NCI-H1105 (cell line): ENCODE results near the gene BTG3.

Experiments used
- DNase-seq: peaks from one replicate; lab custom pipeline; 2025; lab: John Stamatoyannopoulos, UW

Gene BTG3

GRCh38 chr21:17612565-17613241 is at the start of gene BTG3:
BTG3 (minus strand) TSS chr21:17612901; CDS start chr21:17609144, 3,757 bp downstream.
- DNase-seq = peak; percentile 45

GRCh38 chr21:17660862-17661261 is 48.2 kb upstream of the BTG3 start:
- DNase-seq = no peak

GRCh38 chr21:17660452-17660851 is 47.8 kb upstream of the BTG3 start:
- no peak for DNase-seq

- no peak for DNase-seq
Observed at GRCh38 chr21:17658931-17659330, 46.2 kb upstream of the BTG3 start.

GRCh38 chr21:17651526-17651925 is 38.8 kb upstream of the BTG3 start:
- no peak for DNase-seq

GRCh38 chr21:17650292-17650691 is 37.6 kb upstream of the BTG3 start:
- no peak for DNase-seq

- DNase-seq = no peak
Observed at GRCh38 chr21:17646790-17647189, 34.1 kb upstream of the BTG3 start.

- DNase-seq = no peak
Observed at GRCh38 chr21:17644186-17644585, 31.5 kb upstream of the BTG3 start.

GRCh38 chr21:17640821-17641220 is 28.1 kb upstream of the BTG3 start:
- DNase-seq = no peak

GRCh38 chr21:17636711-17637110 is 24.0 kb upstream of the BTG3 start:
- DNase-seq = no peak

- DNase-seq = no peak
Observed at GRCh38 chr21:17631195-17631594, 18.5 kb upstream of the BTG3 start.

GRCh38 chr21:17622018-17622417 is 9.3 kb upstream of the BTG3 start:
- DNase-seq = no peak

GRCh38 chr21:17616831-17617230 is 4.1 kb upstream of the BTG3 start:
- DNase-seq = no peak

- DNase-seq = no peak
Observed at GRCh38 chr21:17613242-17613676, 558 bp upstream of the BTG3 start.

- peak; percentile 19 for DNase-seq
Observed at GRCh38 chr21:17612023-17612564, 607 bp downstream of the BTG3 start.

GRCh38 chr21:17611414-17612022 is 1.2 kb downstream of the BTG3 start:
- peak; percentile 69 for DNase-seq

GRCh38 chr21:17610911-17611310 is 1.8 kb downstream of the BTG3 start:
- no peak for DNase-seq

GRCh38 chr21:17609681-17610080 is 3.0 kb downstream of the BTG3 start:
- DNase-seq = no peak

- DNase-seq = no peak
Observed at GRCh38 chr21:17607684-17608083, 5.0 kb downstream of the BTG3 start.

- DNase-seq = no peak
Observed at GRCh38 chr21:17602874-17603273, 9.8 kb downstream of the BTG3 start.

GRCh38 chr21:17598437-17598836 is 14.3 kb downstream of the BTG3 start:
- no peak for DNase-seq

GRCh38 chr21:17597680-17598079 is 15.0 kb downstream of the BTG3 start:
- DNase-seq = no peak

GRCh38 chr21:17590430-17590829 is 22.3 kb downstream of the BTG3 start:
- no peak for DNase-seq
